Activated T-helper 17 cell treated with anti-CD3 and anti-CD28 coated beads, Interleukin-2, amount 50 U/mL, for 72 hours (primary cell): ENCODE results near the gene HSFX4. TPM values are rescaled to one million over a fixed set of nuclear protein-coding genes. Genes with fewer than 3 reads are reported as not detected.
A peak's percentile ranks its signal among the peaks of the same experiment; 100 is the strongest.

Source experiments
- ATAC-seq: fragments of 150-1000 bp; cut with Tn5 transposase; replicated peaks from 2 replicates; pipeline ENCODE4 v1.10.0; 2021; ENCODE audit warnings: mild to moderate bottlenecking, moderate library complexity
- H3K27ac Mint-ChIP-seq: one replicate; pipeline ENCODE4 v1.8.0; 2022; ENCODE audit warnings: mixed read lengths
- H3K27me3 Mint-ChIP-seq: one replicate; pipeline ENCODE4 v1.8.0; 2022; ENCODE audit warnings: mixed read lengths
- H3K36me3 Mint-ChIP-seq: one replicate; pipeline ENCODE4 v1.8.0; 2022; ENCODE audit warnings: low read depth, mild to moderate bottlenecking, mixed read lengths
- H3K4me1 Mint-ChIP-seq: one replicate; pipeline ENCODE4 v1.8.0; 2022; ENCODE audit warnings: mixed read lengths
- H3K4me3 Mint-ChIP-seq: one replicate; pipeline ENCODE4 v1.8.0; 2022; ENCODE audit warnings: mild to moderate bottlenecking, mixed read lengths
- H3K9me3 Mint-ChIP-seq: one replicate; pipeline ENCODE4 v1.8.0; 2022; ENCODE audit warnings: mixed read lengths
- total RNA-seq, 2 donors: library from RNA; stranded (reverse); gene quantifications; one replicate each; pipeline ENCODE4 v1.2.3, GENCODE V29; 2022

HSFX4 gene
- total RNA-seq, 2 donors from 2014 or later, result not detected

- Mint-ChIP-seq H3K4me3 (no peak overlapping the region), H3K9me3 (no peaks in the 10 kb centered on the region), H3K27ac (no peak overlapping the region), H3K36me3 (peaks cover 31% of the 10 kb centered on the region), H3K27me3 (no peaks in the 10 kb centered on the region), H3K4me1 (no peaks in the 10 kb centered on the region)
- ATAC-seq, result no peak
These were observed 18.6 kb downstream of the HSFX4 start for GRCh38 chrX:149948016-149948415.

- H3K4me3 Mint-ChIP-seq, result no peak overlapping the region
- no peaks in the 10 kb centered on the region for H3K9me3 Mint-ChIP-seq
- H3K36me3 Mint-ChIP-seq, result peaks cover 37% of the 10 kb centered on the region
- H3K4me1 Mint-ChIP-seq, result no peaks in the 10 kb centered on the region
- no peak overlapping the region for H3K27ac Mint-ChIP-seq
- ATAC-seq, result no peak
- no peaks in the 10 kb centered on the region for H3K27me3 Mint-ChIP-seq
These were observed 20.5 kb downstream of the HSFX4 start for GRCh38 chrX:149949743-149950436.

- Mint-ChIP-seq H3K9me3 (no peaks in the 10 kb centered on the region), H3K27ac (no peak overlapping the region), H3K4me3 (no peak overlapping the region), H3K4me1 (no peaks in the 10 kb centered on the region), H3K36me3 (peaks cover 37% of the 10 kb centered on the region), H3K27me3 (no peaks in the 10 kb centered on the region)
- no peak for ATAC-seq
These were observed 21.3 kb downstream of the HSFX4 start for GRCh38 chrX:149950681-149951080.

- peak; percentile 18 for ATAC-seq
- H3K27me3 Mint-ChIP-seq, result no peaks in the 10 kb centered on the region
- no peaks in the 10 kb centered on the region for H3K4me1 Mint-ChIP-seq
- H3K4me3 Mint-ChIP-seq, result no peak overlapping the region
- no peaks in the 10 kb centered on the region for H3K9me3 Mint-ChIP-seq
- no peak overlapping the region for H3K27ac Mint-ChIP-seq
- H3K36me3 Mint-ChIP-seq, result peaks cover 34% of the 10 kb centered on the region
These were observed 32.2 kb downstream of the HSFX4 start for GRCh38 chrX:149961572-149961971.

GRCh38 chrX:149962010-149962409 is 32.6 kb downstream of the HSFX4 start:
- Mint-ChIP-seq H3K9me3 (no peaks in the 10 kb centered on the region), H3K4me1 (no peaks in the 10 kb centered on the region), H3K27me3 (no peaks in the 10 kb centered on the region), H3K27ac (no peak overlapping the region), H3K36me3 (peaks cover 34% of the 10 kb centered on the region), H3K4me3 (no peak overlapping the region)
- ATAC-seq, result peak; percentile 28

- H3K4me1 Mint-ChIP-seq, result no peaks in the 10 kb centered on the region
These were observed 33.7 kb downstream of the HSFX4 start for GRCh38 chrX:149962859-149963757.

GRCh38 chrX:149979126-149979644 is 49.8 kb downstream of the HSFX4 start:
- Mint-ChIP-seq H3K27me3 (no peaks in the 10 kb centered on the region), H3K36me3 (no peaks in the 10 kb centered on the region), H3K4me1 (no peaks in the 10 kb centered on the region)

More at GRCh38 chrX:149962859-149963757, 33.7 kb downstream of the HSFX4 start:
- H3K9me3 Mint-ChIP-seq, result no peaks in the 10 kb centered on the region
- peaks cover 37% of the 10 kb centered on the region for H3K36me3 Mint-ChIP-seq
- no peaks in the 10 kb centered on the region for H3K27me3 Mint-ChIP-seq
- peak; percentile 50 for ATAC-seq
- H3K27ac Mint-ChIP-seq, result no peak overlapping the region
- no peak overlapping the region for H3K4me3 Mint-ChIP-seq

More at GRCh38 chrX:149979126-149979644, 49.8 kb downstream of the HSFX4 start:
- H3K9me3 Mint-ChIP-seq, result no peaks in the 10 kb centered on the region
- ATAC-seq, result no peak
- H3K4me3 Mint-ChIP-seq, result no peak overlapping the region
- no peak overlapping the region for H3K27ac Mint-ChIP-seq

Other genes starting within 250 kb of the HSFX4 start
- not detected for gene MAGEA11, start 217.5 kb upstream of the HSFX4 start, total RNA-seq
- under 1 TPM; 0.50 to 0.56 TPM for gene HSFX1, start 155.5 kb upstream of the HSFX4 start, total RNA-seq
- not detected for gene MAGEA9, start 147.6 kb upstream of the HSFX4 start, total RNA-seq
- not detected for gene MAGEA8, start 48.4 kb upstream of the HSFX4 start, total RNA-seq
- 10 to 100 TPM; 31.0 to 42.3 TPM for gene EOLA2, start 8.9 kb downstream of the HSFX4 start, total RNA-seq